H1 (cell line): ENCODE measurements around the gene RBM10. TPM values are rescaled to one million over a fixed set of nuclear protein-coding genes. Genes with fewer than 3 reads are reported as not detected.

ENCODE experiments used
- polyA plus RNA-seq, 7 experiments: library from polyadenylated mRNA; depleted of rRNA in 3 of 7; stranded (reverse) in 5 of 7; unstranded in 2 of 7; fragments of >200 nt in 5 of 7; fragments of 200-250 nt in 2 of 7; gene quantifications; 1 replicate in 5 of 7; 2 replicates in 1 of 7; 4 replicates in 1 of 7; pipeline versions ENCODE4 v1.2.1 to v1.2.3, GENCODE V29; 2011 to 2013; ENCODE audit warnings: missing spikeins in 2 of 7, mixed read lengths in 2 of 7
- total RNA-seq: library from RNA; stranded (reverse); fragmentation: NEBNext Ultra II Directional; extraction: Animal tissue kit (Norgen Biotek cat#: 25700); gene quantifications from 2 replicates; pipeline ENCODE4 v1.2.1, GENCODE V29; 2021
- TF ChIP-seq, protein P1 (sequence below): IDR thresholded peaks from 2 replicates; pipeline ENCODE4 v1.6.1; 2011; ENCODE audit warnings: low read length, improper control_type of control experiment

Gene RBM10
- total and polyA plus RNA-seq, 2 of the 8 experiments (the other 6 are each of a cell fraction or from before 2014, with no cell fraction given): 35.7 to 64.0 TPM

DNA sequence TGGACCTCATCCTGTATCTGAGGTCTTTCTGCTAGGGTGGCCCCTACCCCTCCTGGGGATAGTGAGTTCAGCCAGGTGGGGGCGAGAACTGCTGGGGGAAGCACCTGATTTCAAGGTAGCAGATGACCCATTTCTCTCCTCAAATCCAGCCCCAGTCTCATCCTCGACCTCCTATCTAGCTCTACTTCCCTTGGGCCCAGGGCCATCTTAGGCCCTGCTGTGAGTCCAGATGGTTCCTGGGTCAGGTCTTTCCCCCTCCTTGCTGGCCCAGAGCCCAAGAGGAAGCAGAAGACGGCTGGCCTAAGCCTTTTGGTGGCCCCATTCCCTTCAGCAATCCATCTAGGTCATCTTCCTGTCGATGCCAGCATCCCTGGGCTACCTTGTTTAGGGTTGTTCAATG is 76.7 kb downstream of the RBM10 start (continued):
- TF ChIP-seq, protein P1, sequence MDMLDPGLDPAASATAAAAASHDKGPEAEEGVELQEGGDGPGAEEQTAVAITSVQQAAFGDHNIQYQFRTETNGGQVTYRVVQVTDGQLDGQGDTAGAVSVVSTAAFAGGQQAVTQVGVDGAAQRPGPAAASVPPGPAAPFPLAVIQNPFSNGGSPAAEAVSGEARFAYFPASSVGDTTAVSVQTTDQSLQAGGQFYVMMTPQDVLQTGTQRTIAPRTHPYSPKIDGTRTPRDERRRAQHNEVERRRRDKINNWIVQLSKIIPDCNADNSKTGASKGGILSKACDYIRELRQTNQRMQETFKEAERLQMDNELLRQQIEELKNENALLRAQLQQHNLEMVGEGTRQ: no peak
